Activated CD8-positive, alpha-beta T cell treated with anti-CD3 and anti-CD28 coated beads for 36 hours (primary cell): ENCODE results near the gene PPFIBP1. TPM values are rescaled to one million over a fixed set of nuclear protein-coding genes. Genes with fewer than 3 reads are reported as not detected.
A peak's percentile ranks its signal among the peaks of the same experiment; 100 is the strongest.

ENCODE experiments used
- ATAC-seq: fragments of 200-7000 bp; cut with Tn5 transposase; one replicate; pipeline ENCODE4 v1.10.0; 2021; ENCODE audit warnings: mild to moderate bottlenecking, moderate library complexity
- CTCF ChIA-PET: fragments of 350-600 bp; sonication (Branson Sonifier 250); formaldehyde crosslinking; loops from one replicate; lab custom pipeline; 2021; ENCODE audit warnings: antibody characterized with exemption; lab: Charles Lee
- POLR2A ChIA-PET: fragments of 350-600 bp; sonication (Branson Sonifier 250); formaldehyde crosslinking; loops from one replicate; lab custom pipeline; 2021; ENCODE audit warnings: antibody characterized with exemption; lab: Charles Lee
- DNase-seq: peaks from one replicate; pipeline ENCODE4 v3.0.0-alpha.2; 2020
- H3K27ac Mint-ChIP-seq: one replicate; pipeline ENCODE4 v1.8.0; 2021; ENCODE audit warnings: mild to moderate bottlenecking, mixed read lengths
- H3K27me3 Mint-ChIP-seq: one replicate; pipeline ENCODE4 v1.8.0; 2021; ENCODE audit warnings: mixed read lengths
- H3K36me3 Mint-ChIP-seq: one replicate; pipeline ENCODE4 v1.8.0; 2021; ENCODE audit warnings: low read depth, mixed read lengths
- H3K4me1 Mint-ChIP-seq: one replicate; pipeline ENCODE4 v1.8.0; 2021; ENCODE audit warnings: low read depth, mixed read lengths
- H3K4me3 Mint-ChIP-seq: one replicate; pipeline ENCODE4 v1.8.0; 2021; ENCODE audit warnings: mild to moderate bottlenecking, moderate library complexity, mixed read lengths
- H3K9me3 Mint-ChIP-seq: one replicate; pipeline ENCODE4 v1.8.0; 2021; ENCODE audit warnings: mixed read lengths
- CTCF ChIP-seq: fragments of 200-600 bp; IDR thresholded peaks from one replicate; pipeline ENCODE4 v1.8.0; 2022; ENCODE audit warnings: antibody characterized with exemption, mild to moderate bottlenecking
- intact Hi-C: fragments of 100-400 bp; cut with micrococcal nuclease; formaldehyde crosslinking; loops from one replicate; pipeline ENCODE4 v1.10.0; 2022
- total RNA-seq, 2 experiments: library from RNA; stranded (reverse); gene quantifications; one replicate each; pipeline ENCODE4 v1.2.3, GENCODE V29; 2021

PPFIBP1 gene
- total RNA-seq = 1 to 10 TPM; 6.6 to 8.8 TPM

GRCh38 chr12:27523642-27524493, at the start of gene PPFIBP1:
PPFIBP1 (plus strand) TSS chr12:27524206; CDS start chr12:27633397, 109,191 bp downstream.
- Mint-ChIP-seq H3K27ac (peak within 1 kb of the TSS; percentile 89), H3K9me3 (no peaks in the 10 kb centered on the region), H3K27me3 (peaks cover 19% of the 10 kb centered on the region), H3K36me3 (no peaks in the 10 kb centered on the region), H3K4me1 (peaks cover 17% of the 10 kb centered on the region), H3K4me3 (peak within 1 kb of the TSS; percentile 92)
- ATAC-seq (peak; percentile 99), DNase-seq (peak; percentile 96)
- intact Hi-C loops = no loop called here
- TF ChIP-seq CTCF = no peak
- ChIA-PET POLR2A (interaction anchor here (0.7 to 1.5 kb wide), 4 partner anchors 10 to 144 kb away, joined by 3 to 6 read pairs (median 4); no protein-coding TSS in a partner anchor), CTCF (interaction anchor here (0.9 to 3.4 kb wide), 10 partner anchors 11 to 297 kb away, joined by 3 to 16 read pairs (median 3); no protein-coding TSS in a partner anchor)

GRCh38 chr12:27474344-27474743, 49.7 kb upstream of the PPFIBP1 start:
- DNase-seq = no peak
- POLR2A ChIA-PET = no interaction called here
- CTCF ChIA-PET = no interaction called here

GRCh38 chr12:27477049-27477448, 47.0 kb upstream of the PPFIBP1 start:
- no peak overlapping the region for H3K4me3 Mint-ChIP-seq
- peaks cover 2% of the 10 kb centered on the region for H3K27me3 Mint-ChIP-seq
- intact Hi-C loops = no loop called here
- H3K36me3 Mint-ChIP-seq = peaks cover 12% of the 10 kb centered on the region
- POLR2A ChIA-PET = no interaction called here
- CTCF ChIA-PET = no interaction called here
- peaks cover 27% of the 10 kb centered on the region for H3K9me3 Mint-ChIP-seq
- TF ChIP-seq CTCF = no peak
- no peak overlapping the region for H3K27ac Mint-ChIP-seq
- H3K4me1 Mint-ChIP-seq = peaks cover 14% of the 10 kb centered on the region
- ATAC-seq (no peak), DNase-seq (no peak)

More at GRCh38 chr12:27474344-27474743, 49.7 kb upstream of the PPFIBP1 start:
- intact Hi-C loops = no loop called here
- H3K36me3 Mint-ChIP-seq = peaks cover 12% of the 10 kb centered on the region
- TF ChIP-seq CTCF = no peak
- peaks cover 25% of the 10 kb centered on the region for H3K9me3 Mint-ChIP-seq
- H3K4me3 Mint-ChIP-seq = no peak overlapping the region
- H3K4me1 Mint-ChIP-seq = peaks cover 18% of the 10 kb centered on the region
- no peak for ATAC-seq
- no peak overlapping the region for H3K27ac Mint-ChIP-seq
- peaks cover 2% of the 10 kb centered on the region for H3K27me3 Mint-ChIP-seq

GRCh38 chr12:27478949-27479348, 45.1 kb upstream of the PPFIBP1 start:
- H3K4me1 Mint-ChIP-seq = no peaks in the 10 kb centered on the region
- ATAC-seq (no peak), DNase-seq (no peak)
- intact Hi-C loops = no loop called here
- H3K27ac Mint-ChIP-seq = no peak overlapping the region
- H3K27me3 Mint-ChIP-seq = peaks cover 2% of the 10 kb centered on the region
- TF ChIP-seq CTCF = no peak
- H3K9me3 Mint-ChIP-seq = peaks cover 27% of the 10 kb centered on the region
- POLR2A ChIA-PET = no interaction called here
- CTCF ChIA-PET = no interaction called here
- H3K36me3 Mint-ChIP-seq = peaks cover 12% of the 10 kb centered on the region
- H3K4me3 Mint-ChIP-seq = no peak overlapping the region

GRCh38 chr12:27480016-27480415, 44.0 kb upstream of the PPFIBP1 start:
- CTCF ChIA-PET = no interaction called here
- Mint-ChIP-seq H3K4me1 (no peaks in the 10 kb centered on the region), H3K9me3 (peaks cover 27% of the 10 kb centered on the region), H3K4me3 (no peak overlapping the region), H3K27ac (no peak overlapping the region), H3K27me3 (peaks cover 2% of the 10 kb centered on the region), H3K36me3 (peaks cover 12% of the 10 kb centered on the region)
- ATAC-seq = no peak
- intact Hi-C loops = no loop called here
- POLR2A ChIA-PET = no interaction called here
- no peak for TF ChIP-seq CTCF
- no peak for DNase-seq
